Activated T-helper 17 cell treated with anti-CD3 and anti-CD28 coated beads, Interleukin-2, amount 50 U/mL, for 72 hours (primary cell): Measurements from ENCODE around the gene IQSEC2. TPM values are rescaled to one million over a fixed set of nuclear protein-coding genes. Genes with fewer than 3 reads are reported as not detected.

Experiments used
- ATAC-seq: fragments of 150-1000 bp; cut with Tn5 transposase; replicated peaks from 2 replicates; pipeline ENCODE4 v1.10.0; 2021; ENCODE audit warnings: mild to moderate bottlenecking, moderate library complexity
- H3K27ac Mint-ChIP-seq: one replicate; pipeline ENCODE4 v1.8.0; 2022; ENCODE audit warnings: mixed read lengths
- H3K27me3 Mint-ChIP-seq: one replicate; pipeline ENCODE4 v1.8.0; 2022; ENCODE audit warnings: mixed read lengths
- H3K36me3 Mint-ChIP-seq: one replicate; pipeline ENCODE4 v1.8.0; 2022; ENCODE audit warnings: low read depth, mild to moderate bottlenecking, mixed read lengths
- H3K4me1 Mint-ChIP-seq: one replicate; pipeline ENCODE4 v1.8.0; 2022; ENCODE audit warnings: mixed read lengths
- H3K4me3 Mint-ChIP-seq: one replicate; pipeline ENCODE4 v1.8.0; 2022; ENCODE audit warnings: mild to moderate bottlenecking, mixed read lengths
- H3K9me3 Mint-ChIP-seq: one replicate; pipeline ENCODE4 v1.8.0; 2022; ENCODE audit warnings: mixed read lengths
- total RNA-seq, 2 donors: library from RNA; stranded (reverse); gene quantifications; one replicate each; pipeline ENCODE4 v1.2.3, GENCODE V29; 2022

IQSEC2 gene
- total RNA-seq, 2 donors from 2014 or later = 0.32 to 0.56 TPM

GRCh38 chrX:53286171-53286570 is 4.8 kb upstream of the IQSEC2 start:
- H3K9me3 Mint-ChIP-seq = no peaks in the 10 kb centered on the region
- no peaks in the 10 kb centered on the region for H3K27me3 Mint-ChIP-seq
- ATAC-seq = no peak
- H3K4me3 Mint-ChIP-seq = no peak overlapping the region
- H3K4me1 Mint-ChIP-seq = peaks cover 5% of the 10 kb centered on the region
- H3K27ac Mint-ChIP-seq = no peak overlapping the region
- H3K36me3 Mint-ChIP-seq = no peaks in the 10 kb centered on the region

- H3K27ac Mint-ChIP-seq = no peak overlapping the region
Measured at GRCh38 chrX:53285591-53285990, 4.2 kb upstream of the IQSEC2 start.

GRCh38 chrX:53284684-53285447 is 3.5 kb upstream of the IQSEC2 start:
- H3K4me1 Mint-ChIP-seq = peaks cover 5% of the 10 kb centered on the region
- H3K4me3 Mint-ChIP-seq = no peak overlapping the region
- H3K27ac Mint-ChIP-seq = no peak overlapping the region
- no peaks in the 10 kb centered on the region for H3K9me3 Mint-ChIP-seq
- no peaks in the 10 kb centered on the region for H3K27me3 Mint-ChIP-seq
- ATAC-seq = peak; percentile 60
- H3K36me3 Mint-ChIP-seq = no peaks in the 10 kb centered on the region

More at GRCh38 chrX:53285591-53285990, 4.2 kb upstream of the IQSEC2 start:
- no peaks in the 10 kb centered on the region for H3K27me3 Mint-ChIP-seq
- peaks cover 5% of the 10 kb centered on the region for H3K4me1 Mint-ChIP-seq
- ATAC-seq = no peak
- no peaks in the 10 kb centered on the region for H3K9me3 Mint-ChIP-seq
- H3K36me3 Mint-ChIP-seq = no peaks in the 10 kb centered on the region
- no peak overlapping the region for H3K4me3 Mint-ChIP-seq

- peaks cover 3% of the 10 kb centered on the region for H3K4me1 Mint-ChIP-seq
- H3K36me3 Mint-ChIP-seq = no peaks in the 10 kb centered on the region
- no peak for ATAC-seq
- no peaks in the 10 kb centered on the region for H3K9me3 Mint-ChIP-seq
- H3K27ac Mint-ChIP-seq = no peak overlapping the region
- no peak overlapping the region for H3K4me3 Mint-ChIP-seq
- no peaks in the 10 kb centered on the region for H3K27me3 Mint-ChIP-seq
Measured at GRCh38 chrX:53283567-53283966, 2.2 kb upstream of the IQSEC2 start.

GRCh38 chrX:53283099-53283498 is 1.7 kb upstream of the IQSEC2 start:
- no peaks in the 10 kb centered on the region for H3K9me3 Mint-ChIP-seq
- no peak for ATAC-seq
- H3K27me3 Mint-ChIP-seq = no peaks in the 10 kb centered on the region
- H3K36me3 Mint-ChIP-seq = no peaks in the 10 kb centered on the region
- no peak overlapping the region for H3K27ac Mint-ChIP-seq
- H3K4me3 Mint-ChIP-seq = no peak overlapping the region
- no peaks in the 10 kb centered on the region for H3K4me1 Mint-ChIP-seq

- H3K4me1 Mint-ChIP-seq = no peaks in the 10 kb centered on the region
- ATAC-seq = no peak
Measured at GRCh38 chrX:53281963-53282695, 745 bp upstream of the IQSEC2 start.

GRCh38 chrX:53280331-53281320 is 758 bp downstream of the IQSEC2 start:
- Mint-ChIP-seq H3K4me1 (no peaks in the 10 kb centered on the region), H3K36me3 (no peaks in the 10 kb centered on the region), H3K9me3 (no peaks in the 10 kb centered on the region), H3K27me3 (no peaks in the 10 kb centered on the region), H3K27ac (peak overlapping the region; percentile 58), H3K4me3 (peak overlapping the region; percentile 39)
- ATAC-seq = no peak

More at GRCh38 chrX:53281963-53282695, 745 bp upstream of the IQSEC2 start:
- no peaks in the 10 kb centered on the region for H3K27me3 Mint-ChIP-seq
- H3K9me3 Mint-ChIP-seq = no peaks in the 10 kb centered on the region
- no peak overlapping the region for H3K27ac Mint-ChIP-seq
- no peaks in the 10 kb centered on the region for H3K36me3 Mint-ChIP-seq
- no peak overlapping the region for H3K4me3 Mint-ChIP-seq

- peak overlapping the region; percentile 39 for H3K4me3 Mint-ChIP-seq
- H3K36me3 Mint-ChIP-seq = no peaks in the 10 kb centered on the region
- peak; percentile 45 for ATAC-seq
- H3K9me3 Mint-ChIP-seq = no peaks in the 10 kb centered on the region
- H3K27me3 Mint-ChIP-seq = no peaks in the 10 kb centered on the region
- no peaks in the 10 kb centered on the region for H3K4me1 Mint-ChIP-seq
- H3K27ac Mint-ChIP-seq = peak overlapping the region; percentile 58
Measured at GRCh38 chrX:53279296-53280237, 1.8 kb downstream of the IQSEC2 start.

- no peak overlapping the region for H3K4me3 Mint-ChIP-seq
- H3K9me3 Mint-ChIP-seq = no peaks in the 10 kb centered on the region
- no peak overlapping the region for H3K27ac Mint-ChIP-seq
- H3K4me1 Mint-ChIP-seq = no peaks in the 10 kb centered on the region
- no peak for ATAC-seq
- H3K27me3 Mint-ChIP-seq = no peaks in the 10 kb centered on the region
- no peaks in the 10 kb centered on the region for H3K36me3 Mint-ChIP-seq
Measured at GRCh38 chrX:53272808-53273337, 8.5 kb downstream of the IQSEC2 start.

- no peaks in the 10 kb centered on the region for H3K4me1 Mint-ChIP-seq
- H3K27me3 Mint-ChIP-seq = no peaks in the 10 kb centered on the region
- no peak overlapping the region for H3K4me3 Mint-ChIP-seq
- H3K27ac Mint-ChIP-seq = no peak overlapping the region
- H3K9me3 Mint-ChIP-seq = no peaks in the 10 kb centered on the region
- no peak for ATAC-seq
- H3K36me3 Mint-ChIP-seq = no peaks in the 10 kb centered on the region
Measured at GRCh38 chrX:53269536-53270107, 11.8 kb downstream of the IQSEC2 start.

- Mint-ChIP-seq H3K36me3 (no peaks in the 10 kb centered on the region), H3K4me3 (no peak overlapping the region), H3K27me3 (no peaks in the 10 kb centered on the region), H3K9me3 (no peaks in the 10 kb centered on the region), H3K27ac (no peak overlapping the region), H3K4me1 (peaks cover 12% of the 10 kb centered on the region)
- no peak for ATAC-seq
Measured at GRCh38 chrX:53268173-53268572, 13.2 kb downstream of the IQSEC2 start.

- ATAC-seq = no peak
- H3K27ac Mint-ChIP-seq = no peak overlapping the region
- H3K27me3 Mint-ChIP-seq = no peaks in the 10 kb centered on the region
- H3K9me3 Mint-ChIP-seq = no peaks in the 10 kb centered on the region
- H3K36me3 Mint-ChIP-seq = no peaks in the 10 kb centered on the region
- H3K4me1 Mint-ChIP-seq = peaks cover 21% of the 10 kb centered on the region
- H3K4me3 Mint-ChIP-seq = no peak overlapping the region
Measured at GRCh38 chrX:53266914-53267313, 14.5 kb downstream of the IQSEC2 start.
